NT2/D1 (cell line): Measurements from ENCODE around the gene SLC27A3.

ENCODE experiments used
- SUZ12 ChIP-seq: IDR thresholded peaks from 2 replicates; pipeline ENCODE4 v1.6.1; 2011; ENCODE audit not compliant: insufficient read length, insufficient read depth; ENCODE audit errors: extremely low read depth
- YY1 ChIP-seq: IDR thresholded peaks from 2 replicates; pipeline ENCODE4 v1.6.1; 2011; ENCODE audit not compliant: insufficient read length, insufficient read depth

DNA sequence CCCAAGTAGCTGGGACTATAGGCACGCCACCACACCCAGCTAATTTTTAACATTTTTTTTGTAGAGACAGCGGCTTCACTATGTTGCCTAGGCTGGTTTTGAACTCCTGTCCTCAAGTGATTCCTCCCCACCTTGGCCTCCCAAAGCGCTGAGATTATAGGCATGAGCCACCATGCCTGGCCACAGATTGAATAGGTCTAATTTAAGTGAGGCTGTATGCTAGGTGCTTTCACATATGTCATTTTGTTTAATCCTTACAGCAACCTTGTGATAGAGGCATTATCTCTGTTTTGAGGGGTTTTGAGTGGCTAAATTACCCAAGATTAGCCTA is 40.2 kb upstream of the SLC27A3 start:
- TF ChIP-seq SUZ12 (no peak), YY1 (no peak)
